ENCODE data around the gene AMTN.

GRCh38 chr4:70533791-70534190 lies 15.4 kb downstream of the AMTN start:
- no peak for TF ChIP-seq SIN3A (IDR thresholded peaks at IDR 0.05; ENCODE audit: borderline replicate concordance, insufficient read depth, low read length)
- no peak for TF ChIP-seq REST (IDR thresholded peaks at IDR 0.05; ENCODE audit: insufficient read depth in 1 of 2, low read depth in 2 of 2, low read length in 2 of 2)
- TF ChIP-seq POLR2AphosphoS5 (IDR thresholded peaks at IDR 0.05; ENCODE audit: low read depth, low read length), result no peak
- no peak for TF ChIP-seq TAF1 (IDR thresholded peaks at IDR 0.05; ENCODE audit: borderline replicate concordance, insufficient read depth, low read length)
- no peak for TF ChIP-seq FOXP2 (optimal IDR thresholded peaks at IDR 0.05; ENCODE audit: borderline replicate concordance, extremely low read depth, extremely low read length, insufficient read depth)

Measured in PFSK-1 (cell line).